Measurements from ENCODE around the gene SOAT1.
"Not testable (repeated sequence)": the region's sequence is repeated elsewhere in the genome, so short reads cannot be mapped to it uniquely, and the experiment has no call there.

Gene SOAT1

GRCh38 chr1:179293340-179294327, at the start of gene SOAT1:
TSS of gene SOAT1 (plus strand) at chr1:179293797. CDS start at chr1:179302685, 8,888 bp downstream.
- peak; percentile 69 for DNase-seq (ENCODE audit: low read depth, low spot score)

- DNase-seq (ENCODE audit: low read depth, low spot score): not testable (repeated sequence)
Measured at GRCh38 chr1:179245426-179245825, 48.2 kb upstream of the SOAT1 start.

- DNase-seq (ENCODE audit: low read depth, low spot score): no peak
Measured at GRCh38 chr1:179247923-179248322, 45.7 kb upstream of the SOAT1 start.

GRCh38 chr1:179251675-179252074, 41.9 kb upstream of the SOAT1 start:
- no peak for DNase-seq (ENCODE audit: low read depth, low spot score)

- no peak for DNase-seq (ENCODE audit: low read depth, low spot score)
Measured at GRCh38 chr1:179252606-179253005, 41.0 kb upstream of the SOAT1 start.

- DNase-seq (ENCODE audit: low read depth, low spot score): no peak
Measured at GRCh38 chr1:179253286-179253972, 40.2 kb upstream of the SOAT1 start.

GRCh38 chr1:179262183-179262582, 31.4 kb upstream of the SOAT1 start:
- no peak for DNase-seq (ENCODE audit: low read depth, low spot score)

- no peak for DNase-seq (ENCODE audit: low read depth, low spot score)
Measured at GRCh38 chr1:179263121-179263520, 30.5 kb upstream of the SOAT1 start.

- no peak for DNase-seq (ENCODE audit: low read depth, low spot score)
Measured at GRCh38 chr1:179264507-179264906, 29.1 kb upstream of the SOAT1 start.

GRCh38 chr1:179269071-179269470, 24.5 kb upstream of the SOAT1 start:
- no peak for DNase-seq (ENCODE audit: low read depth, low spot score)

- not testable (repeated sequence) for DNase-seq (ENCODE audit: low read depth, low spot score)
Measured at GRCh38 chr1:179274424-179274823, 19.2 kb upstream of the SOAT1 start.

- DNase-seq (ENCODE audit: low read depth, low spot score): no peak
Measured at GRCh38 chr1:179278920-179279319, 14.7 kb upstream of the SOAT1 start.

- no peak for DNase-seq (ENCODE audit: low read depth, low spot score)
Measured at GRCh38 chr1:179283992-179284391, 9.6 kb upstream of the SOAT1 start.

- DNase-seq (ENCODE audit: low read depth, low spot score): no peak
Measured at GRCh38 chr1:179287946-179288345, 5.7 kb upstream of the SOAT1 start.

GRCh38 chr1:179288977-179289376, 4.6 kb upstream of the SOAT1 start:
- no peak for DNase-seq (ENCODE audit: low read depth, low spot score)

- no peak for DNase-seq (ENCODE audit: low read depth, low spot score)
Measured at GRCh38 chr1:179295164-179295755, 1.7 kb downstream of the SOAT1 start.

GRCh38 chr1:179296356-179297104, 2.9 kb downstream of the SOAT1 start:
- DNase-seq (ENCODE audit: low read depth, low spot score): no peak

- DNase-seq (ENCODE audit: low read depth, low spot score): no peak
Measured at GRCh38 chr1:179297105-179297378, 3.4 kb downstream of the SOAT1 start.

GRCh38 chr1:179298952-179299351, 5.4 kb downstream of the SOAT1 start:
- no peak for DNase-seq (ENCODE audit: low read depth, low spot score)

- DNase-seq (ENCODE audit: low read depth, low spot score): no peak
Measured at GRCh38 chr1:179300112-179300511, 6.5 kb downstream of the SOAT1 start.

- DNase-seq (ENCODE audit: low read depth, low spot score): no peak
Measured at GRCh38 chr1:179302070-179302469, 8.5 kb downstream of the SOAT1 start.

Data from iPS DF 19.7 (cell line).